ENCODE data around the gene LLGL1. TPM values are rescaled to one million over a fixed set of nuclear protein-coding genes. Genes with fewer than 3 reads are reported as not detected.
A peak's percentile ranks its signal among the peaks of the same experiment; 100 is the strongest.

LLGL1 gene
- total RNA-seq, 1 donor from 2014 or later = 43.5 TPM

GRCh38 chr17:18277076-18277475 is 51.6 kb downstream of the LLGL1 start:
- Histone ChIP-seq H3K9me3 (ENCODE audit: insufficient read depth, low read depth, low read length) (no peaks in the 10 kb centered on the region), H3K79me2 (ENCODE audit: insufficient read depth, low read length) (peaks cover 4% of the 10 kb centered on the region), H3K27me3 (ENCODE audit: insufficient read depth, low read length) (no peaks in the 10 kb centered on the region), H2AFZ (ENCODE audit: low read depth, low read length) (no peak overlapping the region), H3K27ac (ENCODE audit: low read depth, low read length) (no peak overlapping the region), H3K9ac (ENCODE audit: low read length) (no peak overlapping the region), H4K20me1 (ENCODE audit: insufficient read depth, low read length) (peaks cover 22% of the 10 kb centered on the region), H3K36me3 (ENCODE audit: insufficient read depth, low read length) (peaks cover 52% of the 10 kb centered on the region), H3K4me3 (ENCODE audit: insufficient read depth, low read depth, low read length) (no peak overlapping the region), H3K4me2 (ENCODE audit: low read length) (no peak overlapping the region), H3K4me1 (ENCODE audit: insufficient read depth, low read length) (peaks cover 3% of the 10 kb centered on the region)
- Mint-ChIP-seq H3K9me3 (ENCODE audit: unreplicated experiment) (no peaks in the 10 kb centered on the region), H3K27me3 (ENCODE audit: low read depth, unreplicated experiment) (no peaks in the 10 kb centered on the region), H3K4me3 (ENCODE audit: unreplicated experiment) (no peak overlapping the region), H3K36me3 (ENCODE audit: low read depth, unreplicated experiment) (peaks cover 20% of the 10 kb centered on the region), H3K27ac (ENCODE audit: unreplicated experiment) (no peak overlapping the region), H3K4me1 (ENCODE audit: low read depth, unreplicated experiment) (peaks cover 4% of the 10 kb centered on the region)
- no peak for TF ChIP-seq CTCF (IDR thresholded peaks at IDR 0.05; ENCODE audit: insufficient read depth, low read depth, low read length)
- no peak for TF ChIP-seq EZH2 (IDR thresholded peaks at IDR 0.05; ENCODE audit: insufficient read depth, low read length)
- DNase-seq (ENCODE audit: low read depth) (no peak), FAIRE-seq (no peak)

- Histone ChIP-seq H3K4me1 (ENCODE audit: insufficient read depth, low read length) (peaks cover 3% of the 10 kb centered on the region), H3K79me2 (ENCODE audit: insufficient read depth, low read length) (peaks cover 4% of the 10 kb centered on the region), H3K9ac (ENCODE audit: low read length) (no peak overlapping the region), H3K27ac (ENCODE audit: low read depth, low read length) (no peak overlapping the region), H3K36me3 (ENCODE audit: insufficient read depth, low read length) (peaks cover 55% of the 10 kb centered on the region), H4K20me1 (ENCODE audit: insufficient read depth, low read length) (peaks cover 30% of the 10 kb centered on the region), H3K27me3 (ENCODE audit: insufficient read depth, low read length) (no peaks in the 10 kb centered on the region), H3K4me2 (ENCODE audit: low read length) (no peak overlapping the region), H3K4me3 (ENCODE audit: insufficient read depth, low read depth, low read length) (no peak overlapping the region), H3K9me3 (ENCODE audit: insufficient read depth, low read depth, low read length) (no peaks in the 10 kb centered on the region), H2AFZ (ENCODE audit: low read depth, low read length) (no peak overlapping the region)
- FAIRE-seq = no peak
- Mint-ChIP-seq H3K27me3 (ENCODE audit: low read depth, unreplicated experiment) (no peaks in the 10 kb centered on the region), H3K4me3 (ENCODE audit: unreplicated experiment) (no peak overlapping the region), H3K27ac (ENCODE audit: unreplicated experiment) (no peak overlapping the region), H3K9me3 (ENCODE audit: unreplicated experiment) (no peaks in the 10 kb centered on the region), H3K4me1 (ENCODE audit: low read depth, unreplicated experiment) (peaks cover 4% of the 10 kb centered on the region), H3K36me3 (ENCODE audit: low read depth, unreplicated experiment) (peaks cover 24% of the 10 kb centered on the region)
- peak; percentile 37 for DNase-seq (ENCODE audit: low read depth)
- TF ChIP-seq EZH2 (IDR thresholded peaks at IDR 0.05; ENCODE audit: insufficient read depth, low read length) (no peak), CTCF (IDR thresholded peaks at IDR 0.05; ENCODE audit: insufficient read depth, low read depth, low read length) (no peak)
These were observed 53.4 kb downstream of the LLGL1 start for GRCh38 chr17:18278867-18279266.

DNA sequence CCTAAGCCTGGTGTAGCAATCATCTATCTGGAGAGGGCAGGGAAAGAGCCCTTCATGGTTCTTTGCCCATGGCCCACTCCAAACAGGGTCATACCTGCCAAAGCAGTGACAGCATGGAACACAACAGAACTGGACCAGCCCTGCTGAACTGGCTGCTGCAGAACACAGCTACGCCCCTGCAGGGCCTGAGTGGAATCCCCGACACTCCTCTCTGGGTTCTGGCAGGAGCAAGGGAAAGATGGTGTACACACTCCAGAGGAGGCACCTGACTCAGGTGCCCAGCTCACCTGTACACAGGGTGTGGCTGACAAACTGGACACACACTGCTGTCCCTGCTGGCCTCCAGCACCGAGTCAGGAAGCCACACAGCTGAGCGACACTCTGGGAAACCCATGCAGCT is 54.8 kb downstream of the LLGL1 start:
- TF ChIP-seq EZH2 (IDR thresholded peaks at IDR 0.05; ENCODE audit: insufficient read depth, low read length) (no peak), CTCF (IDR thresholded peaks at IDR 0.05; ENCODE audit: insufficient read depth, low read depth, low read length) (no peak)
- Mint-ChIP-seq H3K4me3 (ENCODE audit: unreplicated experiment) (no peak overlapping the region), H3K27me3 (ENCODE audit: low read depth, unreplicated experiment) (no peaks in the 10 kb centered on the region), H3K27ac (ENCODE audit: unreplicated experiment) (no peak overlapping the region), H3K36me3 (ENCODE audit: low read depth, unreplicated experiment) (peaks cover 30% of the 10 kb centered on the region), H3K9me3 (ENCODE audit: unreplicated experiment) (no peaks in the 10 kb centered on the region), H3K4me1 (ENCODE audit: low read depth, unreplicated experiment) (peaks cover 4% of the 10 kb centered on the region)
- peaks cover 54% of the 10 kb centered on the region for H3K36me3 ChIP-seq (ENCODE audit: insufficient read depth, low read length)
- peaks cover 4% of the 10 kb centered on the region for H3K79me2 ChIP-seq (ENCODE audit: insufficient read depth, low read length)
- H3K4me2 ChIP-seq (ENCODE audit: low read length) = no peak overlapping the region
- DNase-seq (ENCODE audit: low read depth) (no peak), FAIRE-seq (no peak)
- no peak overlapping the region for H3K4me3 ChIP-seq (ENCODE audit: insufficient read depth, low read depth, low read length)
- no peaks in the 10 kb centered on the region for H3K9me3 ChIP-seq (ENCODE audit: insufficient read depth, low read depth, low read length)
- no peaks in the 10 kb centered on the region for H3K27me3 ChIP-seq (ENCODE audit: insufficient read depth, low read length)
- peaks cover 27% of the 10 kb centered on the region for H4K20me1 ChIP-seq (ENCODE audit: insufficient read depth, low read length)
- H3K27ac ChIP-seq (ENCODE audit: low read depth, low read length) = no peak overlapping the region
- no peak overlapping the region for H2AFZ ChIP-seq (ENCODE audit: low read depth, low read length)
- peaks cover 3% of the 10 kb centered on the region for H3K4me1 ChIP-seq (ENCODE audit: insufficient read depth, low read length)
- no peak overlapping the region for H3K9ac ChIP-seq (ENCODE audit: low read length)

Data from astrocyte (in vitro differentiated cells and primary cell).